T-helper 2 cell (primary cell): ENCODE measurements around the gene MLPH.

Experiments used
- DNase-seq, 5 experiments: peaks; one replicate each; pipeline versions ENCODE4 v3.0.0 to v3.0.0-alpha.2; 2012 to 2022

The MLPH gene

GRCh38 chr2:237547841-237548416 lies 60.9 kb downstream of the MLPH start:
- no peak for DNase-seq

- no peak for DNase-seq
Observed at GRCh38 chr2:237549216-237549615, 62.2 kb downstream of the MLPH start.

GRCh38 chr2:237549643-237550415 lies 62.8 kb downstream of the MLPH start:
- no peak for DNase-seq

GRCh38 chr2:237551071-237551574 lies 64.1 kb downstream of the MLPH start:
- DNase-seq: no peak

GRCh38 chr2:237552908-237553307 lies 65.9 kb downstream of the MLPH start:
- DNase-seq: no peak

GRCh38 chr2:237553948-237554347 lies 66.9 kb downstream of the MLPH start:
- DNase-seq: no peak

- no peak for DNase-seq
Observed at GRCh38 chr2:237555560-237555959, 68.5 kb downstream of the MLPH start.

- DNase-seq: peak in 2 of 5 experiments; percentile 13 to 86
Observed at GRCh38 chr2:237556773-237557632, 70.0 kb downstream of the MLPH start.

GRCh38 chr2:237557633-237558015 lies 70.6 kb downstream of the MLPH start:
- no peak for DNase-seq

- DNase-seq: no peak
Observed at GRCh38 chr2:237558961-237559641, 72.0 kb downstream of the MLPH start.

- no peak for DNase-seq
Observed at GRCh38 chr2:237561221-237561620, 74.2 kb downstream of the MLPH start.

- no peak for DNase-seq
Observed at GRCh38 chr2:237563816-237564215, 76.8 kb downstream of the MLPH start.

- no peak for DNase-seq
Observed at GRCh38 chr2:237564526-237565131, 77.6 kb downstream of the MLPH start.

- DNase-seq: no peak
Observed at GRCh38 chr2:237565974-237566373, 78.9 kb downstream of the MLPH start.

- DNase-seq: no peak
Observed at GRCh38 chr2:237566401-237567235, 79.6 kb downstream of the MLPH start, which contains the start of gene PRLH. Gene PRLH, plus strand, starts transcription at chr2:237566574. Its CDS starts 0 bp downstream, at chr2:237566574.

- DNase-seq: no peak
Observed at GRCh38 chr2:237567276-237568029, 80.4 kb downstream of the MLPH start.

- no peak for DNase-seq
Observed at GRCh38 chr2:237568121-237568660, 81.1 kb downstream of the MLPH start.

- DNase-seq: no peak
Observed at GRCh38 chr2:237569041-237569440, 82.0 kb downstream of the MLPH start.

- no peak for DNase-seq
Observed at GRCh38 chr2:237569896-237570295, 82.8 kb downstream of the MLPH start.

- DNase-seq: no peak
Observed at GRCh38 chr2:237570776-237571335, 83.8 kb downstream of the MLPH start.
